ENCODE data around the gene HYAL3. TPM values are rescaled to one million over a fixed set of nuclear protein-coding genes. Genes with fewer than 3 reads are reported as not detected.

Gene HYAL3
- total RNA-seq, 1 experiment from 2014 or later = 10.2 TPM

DNA sequence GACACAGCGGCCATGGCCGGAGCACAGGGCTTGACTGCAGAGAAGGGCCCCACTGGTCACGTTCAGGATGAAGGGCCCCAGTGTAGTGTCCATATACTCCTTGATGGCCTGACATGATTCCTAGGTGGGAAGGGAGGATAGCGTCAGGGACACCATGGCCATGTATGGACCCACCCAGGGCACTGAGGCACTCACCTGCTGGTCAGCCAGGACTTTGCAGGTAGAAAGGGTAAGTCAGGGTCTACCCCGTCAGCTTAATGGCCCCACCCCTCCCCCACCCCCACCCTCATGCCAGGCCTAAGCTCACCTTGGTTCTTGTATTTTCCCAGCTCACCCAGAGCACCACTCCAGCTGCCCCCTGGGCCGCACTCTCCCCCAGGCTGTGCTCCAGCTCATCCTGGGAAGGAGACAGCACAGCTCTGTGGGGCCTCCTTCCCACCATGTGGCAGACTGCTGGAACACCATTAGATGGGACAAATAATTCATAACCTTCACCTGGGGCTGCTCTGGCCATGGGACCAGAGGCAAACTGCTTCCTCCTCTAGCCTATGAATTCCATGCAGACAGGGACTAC lies 1.6 kb upstream of the HYAL3 start:
- Histone ChIP-seq H4K20me1 (ENCODE audit: insufficient read depth) (no peaks in the 10 kb centered on the region), H3K4me1 (replicated peaks; ENCODE audit: insufficient read depth) (peaks cover 20% of the 10 kb centered on the region), H2AFZ (no peak overlapping the region), H3K27ac (peak overlapping the region; percentile 76), H3K4me2 (peak overlapping the region; percentile 80), H3K9me2 (ENCODE audit: insufficient read depth) (no peaks in the 10 kb centered on the region), H3K27me3 (ENCODE audit: insufficient read depth, low read depth) (no peaks in the 10 kb centered on the region), H3K9me3 (ENCODE audit: insufficient read depth, low read depth) (no peaks in the 10 kb centered on the region), H3K36me3 (ENCODE audit: low read depth) (no peaks in the 10 kb centered on the region), H3K4me3 (no peak overlapping the region; the same call in 1 of the 2 replicates), H3K79me2 (ENCODE audit: low read depth) (0 out of 2 replicates have a peak, but pooled peaks cover 10% of the 10 kb centered on the region), H3F3A (ENCODE audit: insufficient read depth, low read depth) (peaks cover 9% of the 10 kb centered on the region; the same call in 1 of the 2 replicates)
- POLR2A ChIA-PET (ENCODE audit: unreplicated experiment) = no interaction called here
- CTCF ChIA-PET = no interaction called here
- TF ChIP-seq, protein P1, sequence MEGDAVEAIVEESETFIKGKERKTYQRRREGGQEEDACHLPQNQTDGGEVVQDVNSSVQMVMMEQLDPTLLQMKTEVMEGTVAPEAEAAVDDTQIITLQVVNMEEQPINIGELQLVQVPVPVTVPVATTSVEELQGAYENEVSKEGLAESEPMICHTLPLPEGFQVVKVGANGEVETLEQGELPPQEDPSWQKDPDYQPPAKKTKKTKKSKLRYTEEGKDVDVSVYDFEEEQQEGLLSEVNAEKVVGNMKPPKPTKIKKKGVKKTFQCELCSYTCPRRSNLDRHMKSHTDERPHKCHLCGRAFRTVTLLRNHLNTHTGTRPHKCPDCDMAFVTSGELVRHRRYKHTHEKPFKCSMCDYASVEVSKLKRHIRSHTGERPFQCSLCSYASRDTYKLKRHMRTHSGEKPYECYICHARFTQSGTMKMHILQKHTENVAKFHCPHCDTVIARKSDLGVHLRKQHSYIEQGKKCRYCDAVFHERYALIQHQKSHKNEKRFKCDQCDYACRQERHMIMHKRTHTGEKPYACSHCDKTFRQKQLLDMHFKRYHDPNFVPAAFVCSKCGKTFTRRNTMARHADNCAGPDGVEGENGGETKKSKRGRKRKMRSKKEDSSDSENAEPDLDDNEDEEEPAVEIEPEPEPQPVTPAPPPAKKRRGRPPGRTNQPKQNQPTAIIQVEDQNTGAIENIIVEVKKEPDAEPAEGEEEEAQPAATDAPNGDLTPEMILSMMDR (conservative IDR thresholded peaks at IDR 0.05) = no peak
- no peak for TF ChIP-seq EZH2 (IDR thresholded peaks at IDR 0.05; ENCODE audit: low read depth)
- DNase-seq = no peak
- intact Hi-C loops (cut with micrococcal nuclease; ENCODE audit: unreplicated experiment) = loop anchor here (1.0 kb wide), 1 partner anchor 35 kb away; no protein-coding TSS in a partner anchor
- BruUV-seq (replicated peaks) = no TSS peak

DNA sequence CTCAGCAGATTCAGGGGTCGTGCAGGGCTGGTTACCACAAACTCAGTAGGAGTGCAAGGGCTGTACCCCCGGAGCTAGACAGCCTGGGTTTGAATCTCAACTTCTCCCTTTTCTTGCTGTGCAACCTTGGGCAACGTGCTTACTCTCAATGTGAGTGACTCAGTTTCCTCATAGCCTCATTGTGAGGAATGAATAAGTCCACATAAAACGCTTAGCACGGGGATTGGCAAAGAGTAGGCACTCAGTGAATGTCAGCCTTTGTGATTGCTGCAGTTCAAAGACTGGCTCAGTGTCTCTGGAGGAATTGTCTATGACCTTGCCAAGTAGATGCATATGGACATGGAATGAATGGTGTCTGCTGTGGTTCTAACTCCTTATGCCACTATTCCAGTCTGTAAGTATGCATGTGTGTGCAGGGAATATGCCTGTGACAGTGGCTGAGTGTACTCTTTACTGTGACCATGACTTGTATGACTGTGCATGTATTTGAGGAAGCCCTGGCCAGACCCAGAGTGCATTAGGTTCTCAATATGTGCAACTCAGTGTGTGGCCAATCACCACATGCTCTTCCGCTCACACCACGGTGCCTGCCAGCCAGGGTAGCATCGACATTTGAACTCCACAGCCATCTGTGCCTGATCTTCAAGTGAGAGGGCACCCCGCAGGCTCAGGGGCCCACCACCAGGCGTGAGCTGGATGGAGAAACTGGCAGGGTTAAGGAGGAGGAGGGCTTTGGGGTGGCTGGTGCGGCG lies 900 bp upstream of the HYAL3 start:
- H3K27ac ChIP-seq = peak overlapping the region; percentile 76
- no peaks in the 10 kb centered on the region for H3K27me3 ChIP-seq (ENCODE audit: insufficient read depth, low read depth)
- H3K9me2 ChIP-seq (ENCODE audit: insufficient read depth) = no peaks in the 10 kb centered on the region
- TSS peak; percentile 95 for BruUV-seq (replicated peaks)
- H3K9me3 ChIP-seq (ENCODE audit: insufficient read depth, low read depth) = no peaks in the 10 kb centered on the region
- H3K4me1 ChIP-seq (replicated peaks; ENCODE audit: insufficient read depth) = peaks cover 20% of the 10 kb centered on the region
- ChIA-PET CTCF (interaction anchor here (0.6 to 0.9 kb wide), 5 partner anchors 18 to 54 kb away, joined by 3 to 7 read pairs (median 3); partner anchors contain the start of gene TUSC2), POLR2A (ENCODE audit: unreplicated experiment) (interaction anchor here (0.6 to 1.2 kb wide), 8 partner anchors 17 to 328 kb away, joined by 5 to 36 read pairs (median 8); partner anchors contain the start of genes SEMA3B and TUSC2)
- 0 out of 2 replicates have a peak, but pooled peaks cover 10% of the 10 kb centered on the region for H3K79me2 ChIP-seq (ENCODE audit: low read depth)
- no peak overlapping the region; the same call in 1 of the 2 replicates for H2AFZ ChIP-seq
- intact Hi-C loops (cut with micrococcal nuclease; ENCODE audit: unreplicated experiment) = loop anchor here (1.0 to 2.0 kb wide), 3 partner anchors 17 to 35 kb away; no protein-coding TSS in a partner anchor
- no peaks in the 10 kb centered on the region for H4K20me1 ChIP-seq (ENCODE audit: insufficient read depth)
- TF ChIP-seq EZH2 (IDR thresholded peaks at IDR 0.05; ENCODE audit: low read depth) = no peak
- TF ChIP-seq, protein P1 (conservative IDR thresholded peaks at IDR 0.05) = no peak
- H3K4me2 ChIP-seq = peak overlapping the region; percentile 80
- no peak for DNase-seq
- peaks cover 9% of the 10 kb centered on the region; the same call in 1 of the 2 replicates for H3F3A ChIP-seq (ENCODE audit: insufficient read depth, low read depth)
- H3K4me3 ChIP-seq = peak overlapping the region; percentile 48; the same call in 1 of the 2 replicates
- no peaks in the 10 kb centered on the region for H3K36me3 ChIP-seq (ENCODE audit: low read depth)

DNA sequence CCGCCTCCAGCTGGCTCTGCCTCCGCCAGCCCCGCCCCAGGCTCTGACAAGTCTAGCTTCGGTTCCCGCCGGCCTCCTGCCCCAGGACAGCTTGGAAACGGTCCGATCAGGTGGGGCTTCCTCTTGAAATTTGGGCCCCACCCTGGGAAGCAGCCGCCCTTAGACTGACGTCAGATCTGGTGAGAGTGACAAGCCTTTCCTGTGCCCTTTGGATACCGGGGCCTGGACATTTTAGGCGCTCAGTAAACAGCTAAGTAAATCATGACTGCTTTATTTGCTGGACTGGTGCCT lies 378 bp upstream of the HYAL3 start:
- POLR2A ChIA-PET (ENCODE audit: unreplicated experiment) = interaction anchor here (0.6 to 1.2 kb wide), 9 partner anchors 18 to 328 kb away, joined by 3 to 36 read pairs (median 6); partner anchors contain the start of genes SEMA3B and TUSC2
- 0 out of 2 replicates have a peak, but pooled peaks cover 10% of the 10 kb centered on the region for H3K79me2 ChIP-seq (ENCODE audit: low read depth)

More for the DNA sequence above, 378 bp upstream of the HYAL3 start:
- H3K4me1 ChIP-seq (replicated peaks; ENCODE audit: insufficient read depth) = peaks cover 20% of the 10 kb centered on the region
- H3F3A ChIP-seq (ENCODE audit: insufficient read depth, low read depth) = peaks cover 9% of the 10 kb centered on the region; the same call in 1 of the 2 replicates
- H3K27me3 ChIP-seq (ENCODE audit: insufficient read depth, low read depth) = no peaks in the 10 kb centered on the region
- TF ChIP-seq, protein P1 (conservative IDR thresholded peaks at IDR 0.05) = no peak
- TF ChIP-seq EZH2 (IDR thresholded peaks at IDR 0.05; ENCODE audit: low read depth) = no peak
- CTCF ChIA-PET = interaction anchor here (0.5 to 0.9 kb wide), 6 partner anchors 18 to 270 kb away, joined by 3 to 9 read pairs (median 4); partner anchors contain the start of genes HEMK1 and TUSC2
- H3K4me2 ChIP-seq = peak overlapping the region; percentile 80
- peak overlapping the region; percentile 48; the same call in 1 of the 2 replicates for H3K4me3 ChIP-seq
- H2AFZ ChIP-seq = no peak overlapping the region; the same call in 1 of the 2 replicates
- no peaks in the 10 kb centered on the region for H4K20me1 ChIP-seq (ENCODE audit: insufficient read depth)
- DNase-seq = no peak
- H3K27ac ChIP-seq = peak overlapping the region; percentile 76
- no peaks in the 10 kb centered on the region for H3K36me3 ChIP-seq (ENCODE audit: low read depth)
- intact Hi-C loops (cut with micrococcal nuclease; ENCODE audit: unreplicated experiment) = loop anchor here (1.0 to 2.0 kb wide), 2 partner anchors 18 to 35 kb away; no protein-coding TSS in a partner anchor
- no peaks in the 10 kb centered on the region for H3K9me3 ChIP-seq (ENCODE audit: insufficient read depth, low read depth)
- BruUV-seq (replicated peaks) = no TSS peak
- H3K9me2 ChIP-seq (ENCODE audit: insufficient read depth) = no peaks in the 10 kb centered on the region

Data from PC-9 (cell line).